ENCODE results near the gene RNF11.

RNF11 gene

DNA sequence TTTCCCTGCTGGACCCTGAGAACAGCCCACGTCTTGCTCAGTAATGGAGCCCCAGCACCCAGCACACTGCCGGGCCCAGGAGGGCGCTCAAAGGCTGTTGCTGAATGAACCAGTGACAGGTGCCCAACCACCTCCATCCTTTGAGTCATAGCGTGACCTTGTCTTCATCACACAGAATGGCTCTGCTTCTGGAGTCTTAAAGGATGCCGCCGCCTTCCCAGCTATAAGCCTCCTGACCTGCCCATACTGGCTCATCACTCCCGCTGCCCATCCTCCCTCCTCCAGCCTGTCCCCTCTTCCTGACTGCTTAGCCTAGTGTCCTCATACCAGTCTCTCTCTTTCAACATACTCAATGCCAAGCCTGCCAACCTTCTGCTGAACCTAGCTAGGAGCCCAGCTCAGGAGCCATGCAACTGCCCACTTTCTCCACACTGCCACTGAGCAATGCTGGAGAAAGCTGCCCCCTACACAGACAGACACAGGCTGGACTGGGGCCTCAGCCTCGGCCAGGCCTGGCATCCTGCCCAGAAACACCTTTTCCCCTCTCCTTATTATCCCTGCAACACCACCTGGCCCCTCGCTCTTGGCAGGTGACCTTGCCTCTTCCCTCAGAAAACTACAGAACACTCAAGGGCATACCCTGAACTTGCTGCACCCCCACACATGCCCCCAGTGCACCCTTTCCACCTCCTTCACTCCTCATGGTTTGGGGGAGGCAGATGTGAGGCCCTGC is 80.2 kb downstream of the RNF11 start:
- no peak for DNase-seq

DNA sequence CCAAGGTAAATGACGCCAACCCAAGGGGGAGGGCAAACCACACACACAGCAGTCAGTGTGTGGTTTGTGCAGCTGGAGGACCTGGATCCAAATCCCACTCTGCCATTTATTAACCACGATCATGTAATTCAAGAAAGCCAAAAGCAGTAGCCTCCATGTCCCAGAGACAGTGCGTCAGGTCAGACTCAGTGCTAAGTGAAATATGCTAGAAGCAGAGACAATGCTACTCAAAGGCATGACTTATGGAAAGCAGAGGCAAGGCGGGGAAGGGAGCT is 80.7 kb downstream of the RNF11 start:
- DNase-seq, result no peak

DNA sequence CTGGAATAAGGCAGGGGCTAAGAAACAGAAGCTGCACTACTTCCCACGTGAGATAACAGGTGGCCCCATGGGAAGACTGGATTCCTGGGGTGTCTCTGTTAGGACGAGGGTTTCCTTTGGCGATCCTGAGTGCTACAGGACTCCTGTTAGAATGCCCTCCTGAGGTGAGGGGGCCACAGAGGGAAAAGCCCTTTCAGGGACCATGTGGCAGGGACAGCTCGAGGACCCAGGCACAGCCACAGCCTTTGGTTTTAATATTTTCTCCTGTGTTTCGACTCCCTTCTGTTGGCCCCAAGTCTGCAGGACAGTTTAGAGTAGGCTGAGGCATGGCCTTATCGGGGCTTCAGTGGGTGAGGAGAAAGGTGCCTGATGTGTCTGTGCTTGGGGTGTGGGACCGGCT is 81.7 kb downstream of the RNF11 start:
- no peak for DNase-seq

DNA sequence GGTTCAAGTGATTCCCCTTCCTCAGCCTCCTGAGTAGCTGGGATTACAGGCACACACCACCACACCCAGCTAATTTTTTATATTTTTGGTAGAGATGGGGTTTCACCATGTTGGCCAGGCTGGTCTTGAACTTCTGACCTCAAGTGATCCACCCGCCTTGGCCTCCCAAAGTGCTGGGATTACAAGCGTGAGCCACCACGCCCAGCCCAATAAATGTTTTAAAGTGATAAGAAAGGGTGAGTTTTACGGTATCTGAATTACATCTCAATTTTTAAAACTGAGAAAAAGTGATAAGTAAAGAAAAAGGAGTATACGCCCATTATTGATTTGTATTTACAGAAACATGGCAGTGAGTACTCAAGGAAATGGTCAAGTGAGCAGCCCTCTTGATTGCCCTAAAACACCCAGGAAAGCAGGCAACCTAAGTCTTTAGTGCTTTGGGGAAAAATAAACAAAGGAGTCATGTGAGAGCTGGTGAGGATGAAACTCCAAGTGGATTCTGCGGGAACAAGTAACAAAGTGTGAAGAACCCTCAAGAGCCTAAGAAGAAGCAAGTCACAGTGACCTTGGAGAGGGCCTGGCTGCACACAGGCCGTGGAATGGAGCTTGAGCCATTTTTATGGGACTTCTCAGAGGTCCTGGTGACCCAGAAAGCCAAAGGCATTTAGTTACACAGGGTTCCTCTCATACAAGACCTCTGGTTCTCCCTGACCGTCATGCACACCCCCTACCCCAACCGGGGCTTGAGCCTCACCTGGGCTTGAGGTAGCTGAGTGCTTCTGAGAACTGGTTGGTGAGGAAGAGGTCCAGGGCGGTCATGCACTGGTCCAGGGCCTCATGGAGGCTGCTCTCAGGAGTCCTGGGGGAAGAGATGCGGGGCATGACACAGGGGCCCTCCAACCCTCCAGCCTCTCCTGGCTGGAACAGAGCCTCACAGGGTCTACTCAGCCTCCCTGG is 85.2 kb downstream of the RNF11 start:
- no peak for DNase-seq

DNA sequence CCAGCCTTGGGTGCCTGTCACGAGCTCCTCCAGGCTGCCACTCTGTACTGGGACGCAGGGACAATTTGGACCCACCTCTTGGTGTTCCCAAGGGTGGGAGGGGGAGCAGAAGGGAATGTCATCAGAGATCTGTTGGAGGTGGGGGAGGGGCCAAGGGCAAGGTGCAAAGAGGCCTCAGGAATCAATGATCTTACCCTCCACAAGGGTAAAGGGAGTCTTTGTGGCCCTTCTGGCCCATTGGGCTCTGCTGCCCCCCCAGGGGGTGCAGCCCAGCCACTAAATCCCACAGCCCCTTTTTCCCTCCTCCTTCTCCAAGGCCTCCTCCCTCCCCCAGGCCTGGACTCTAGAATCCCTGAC is 85.8 kb downstream of the RNF11 start:
- no peak for DNase-seq

DNA sequence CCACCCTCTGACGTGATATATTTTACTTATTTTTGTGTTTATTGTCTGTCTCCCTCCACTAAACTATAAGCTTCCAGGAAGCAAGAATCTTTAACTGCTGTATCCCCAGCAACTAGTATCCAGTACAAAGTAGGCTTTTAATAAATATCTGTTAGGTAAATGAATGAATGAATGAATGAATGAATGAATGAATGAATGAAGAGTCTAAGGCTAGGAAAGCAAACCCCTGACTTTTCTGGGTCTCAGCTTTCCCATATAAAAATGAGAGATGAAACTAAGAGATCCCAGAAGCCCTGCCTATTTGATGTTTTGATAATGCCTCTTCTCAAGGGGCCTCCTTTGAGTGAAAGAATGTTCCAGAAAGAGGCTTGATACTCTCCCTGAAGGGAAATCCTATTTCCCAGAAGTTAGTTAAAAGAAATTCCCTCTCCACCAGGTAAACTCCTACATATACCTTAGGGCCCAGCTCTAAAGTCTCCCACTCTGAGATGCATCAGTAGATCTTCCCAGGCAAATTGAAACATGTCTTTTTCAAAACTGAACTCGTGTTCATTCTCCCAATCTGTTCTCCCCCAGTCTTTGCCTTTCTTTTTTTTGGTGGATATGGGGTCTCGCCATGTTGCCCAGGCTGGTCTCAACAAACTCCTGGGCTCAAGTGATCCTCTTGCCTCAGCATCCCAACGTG is 86.5 kb downstream of the RNF11 start:
- no peak for DNase-seq
